ENCODE data around the gene AHCYL2.
A peak's percentile ranks its signal among the peaks of the same experiment; 100 is the strongest.
"Not testable (repeated sequence)": the region's sequence is repeated elsewhere in the genome, so short reads cannot be mapped to it uniquely, and the experiment has no call there.

The AHCYL2 gene

DNA sequence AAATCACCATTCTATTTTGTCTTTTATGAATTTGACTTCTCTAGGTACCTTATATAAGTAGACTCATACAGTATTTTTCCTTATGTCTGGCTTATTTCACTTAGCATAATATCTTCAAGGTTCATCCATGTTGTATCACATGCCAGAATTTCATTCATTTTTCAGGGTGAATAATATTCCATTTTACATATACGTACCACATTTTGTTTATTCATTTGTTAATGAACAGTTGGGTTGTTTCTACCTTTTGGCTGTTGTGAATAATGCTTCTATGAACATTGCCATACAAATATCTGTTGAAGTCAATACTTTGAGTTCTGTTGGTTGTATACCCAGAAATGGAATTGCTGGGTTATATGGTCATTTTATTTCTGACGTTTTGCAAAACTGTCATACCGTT, 20.7 kb downstream of the AHCYL2 start:
- DNase-seq = no peak

DNA sequence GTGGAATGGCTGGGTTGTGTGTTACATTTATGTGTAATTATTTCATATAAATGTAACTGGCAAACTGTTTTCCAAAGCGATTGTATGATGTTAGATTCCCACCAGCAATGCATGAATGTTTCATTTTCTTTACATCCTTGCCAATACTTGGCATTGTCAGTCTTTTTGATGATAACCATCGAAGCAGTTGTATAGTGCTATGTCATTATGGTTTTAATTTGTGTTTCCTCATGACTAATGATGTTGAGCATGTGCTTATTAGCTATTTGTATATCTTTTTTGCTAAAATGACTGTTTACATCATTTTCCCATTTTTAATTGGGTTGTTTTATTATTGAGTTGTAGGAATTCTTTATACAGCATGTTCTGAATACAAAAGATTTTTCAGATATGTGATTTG, 22.3 kb downstream of the AHCYL2 start:
- DNase-seq = no peak

DNA sequence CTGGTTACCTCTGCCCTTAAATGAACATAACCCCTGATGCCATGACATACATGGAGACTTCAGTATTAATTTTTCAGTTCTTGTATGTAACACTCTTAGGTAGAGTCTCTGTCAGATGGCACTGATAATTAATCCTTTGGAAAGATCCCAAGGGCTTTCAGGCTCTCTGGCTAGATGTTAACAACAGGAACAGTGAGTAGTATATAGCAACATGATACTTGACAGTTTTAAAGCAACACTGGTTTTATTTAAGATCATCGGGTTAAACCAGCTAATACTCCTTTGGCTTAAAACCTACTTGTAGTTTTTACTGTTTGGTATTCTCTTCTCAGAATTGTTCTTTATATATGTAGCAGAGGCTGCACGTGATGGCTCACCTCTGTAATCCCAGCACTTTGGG, 27.3 kb downstream of the AHCYL2 start:
- DNase-seq = no peak

DNA sequence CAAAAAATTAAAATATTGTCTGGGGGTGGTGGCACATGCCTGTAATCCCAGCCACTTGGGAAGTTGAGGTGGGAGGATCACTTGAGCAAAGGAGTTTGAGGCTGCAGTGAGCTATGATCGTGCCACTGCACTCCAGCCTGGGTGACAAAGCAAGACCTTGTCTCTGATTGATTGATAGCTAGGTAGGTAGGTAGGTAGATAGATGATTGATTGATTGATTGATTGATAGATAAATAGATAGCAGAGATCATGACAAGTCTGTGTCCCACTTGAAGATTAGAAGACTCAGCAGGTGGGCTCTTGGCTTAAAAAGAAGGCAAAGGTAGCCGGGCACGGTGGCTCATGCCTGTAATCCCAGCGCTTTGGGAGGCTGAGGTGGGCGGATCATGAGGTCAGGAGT, 27.8 kb downstream of the AHCYL2 start:
- not testable (repeated sequence) for DNase-seq

DNA sequence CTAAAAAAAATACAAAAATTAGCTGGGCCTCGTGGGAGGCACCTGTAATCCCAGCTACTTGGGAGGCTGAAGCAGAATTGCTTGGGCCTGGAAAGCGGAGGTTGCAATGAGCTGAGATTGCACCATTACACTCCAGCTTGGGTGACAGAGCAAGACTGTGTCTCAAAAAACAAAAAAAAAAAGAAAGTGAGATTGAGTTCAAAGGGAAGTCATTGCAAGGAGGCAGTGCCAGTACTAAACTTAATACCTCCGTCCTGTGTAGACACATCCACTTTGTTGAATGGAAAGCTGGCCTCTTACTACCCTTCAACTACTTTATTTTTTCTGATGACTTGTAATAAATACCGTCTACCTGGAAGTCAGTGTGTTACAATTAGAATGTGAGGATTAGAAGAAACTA, 31.0 kb downstream of the AHCYL2 start:
- no peak for DNase-seq

DNA sequence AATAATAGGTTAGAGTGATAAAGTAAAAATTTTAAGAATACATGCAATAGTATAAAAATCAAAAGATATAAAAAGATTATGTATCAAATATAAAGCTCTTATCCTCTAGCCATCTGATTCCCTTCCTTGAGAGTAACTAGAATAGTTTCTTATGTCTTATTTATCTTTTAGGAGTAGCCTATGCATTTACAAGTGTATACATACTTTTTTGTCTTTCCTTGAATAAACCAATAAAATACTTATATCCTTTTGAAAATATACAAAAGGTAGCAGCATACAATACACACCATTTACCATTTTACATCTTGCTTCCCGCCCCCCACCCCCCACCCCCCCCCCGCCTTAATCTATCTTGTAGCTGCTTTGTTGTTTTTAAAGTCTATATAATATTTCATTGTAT, 31.4 kb downstream of the AHCYL2 start:
- no peak for DNase-seq

DNA sequence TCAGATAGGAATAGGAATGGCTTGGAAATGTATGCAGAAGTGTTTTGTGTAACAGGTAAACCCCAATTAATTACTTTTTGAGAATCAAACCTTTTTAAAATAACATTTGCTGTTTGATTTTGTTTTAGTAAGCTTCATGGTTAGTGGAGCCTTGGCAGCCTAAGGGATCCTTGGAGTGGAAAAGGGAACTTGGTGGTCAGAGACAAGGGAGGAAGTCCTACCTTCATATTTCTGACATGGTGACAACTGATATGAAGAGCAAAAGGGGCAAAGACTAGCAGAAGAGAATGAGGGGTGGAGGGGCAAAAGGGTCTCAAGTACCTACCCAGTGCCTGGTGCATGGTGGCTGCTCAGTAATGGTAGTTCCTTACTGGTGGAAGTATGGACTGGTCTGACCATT, 32.3 kb downstream of the AHCYL2 start:
- no peak for DNase-seq

DNA sequence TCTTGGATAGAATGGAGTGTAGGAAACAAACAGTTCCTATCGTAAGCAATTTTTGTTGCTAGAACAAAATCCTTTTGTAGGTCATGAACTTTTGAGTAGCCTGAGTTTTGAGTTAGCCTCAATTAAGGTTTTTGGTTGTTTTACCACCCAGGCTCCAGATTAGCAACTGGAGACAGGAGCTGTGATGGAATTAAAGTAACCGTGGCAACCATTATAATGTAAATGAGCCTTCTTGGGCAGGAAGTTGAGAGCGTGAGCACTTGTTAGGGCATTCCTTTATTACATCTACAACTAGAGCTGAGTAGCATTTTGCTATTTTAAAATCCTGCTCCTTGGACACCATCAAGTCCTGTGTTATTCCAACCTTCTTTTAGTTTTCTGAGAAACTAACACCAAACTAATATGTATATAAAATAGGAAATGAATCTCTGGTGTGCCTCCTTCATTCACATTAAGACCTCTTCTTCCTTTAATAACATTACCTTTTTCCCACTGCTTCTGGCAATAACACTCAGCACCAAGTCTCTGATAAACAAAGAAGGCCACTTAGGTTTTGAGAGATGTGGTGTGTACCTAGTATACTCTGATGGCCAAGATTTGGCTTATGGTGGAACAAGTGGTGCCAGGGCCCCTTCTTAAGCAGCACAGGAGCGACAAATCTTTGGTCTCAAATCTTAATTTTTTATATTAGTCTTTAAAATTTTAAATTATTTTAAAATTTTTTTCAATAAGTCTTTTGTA, 34.0 kb downstream of the AHCYL2 start:
- no peak for DNase-seq

DNA sequence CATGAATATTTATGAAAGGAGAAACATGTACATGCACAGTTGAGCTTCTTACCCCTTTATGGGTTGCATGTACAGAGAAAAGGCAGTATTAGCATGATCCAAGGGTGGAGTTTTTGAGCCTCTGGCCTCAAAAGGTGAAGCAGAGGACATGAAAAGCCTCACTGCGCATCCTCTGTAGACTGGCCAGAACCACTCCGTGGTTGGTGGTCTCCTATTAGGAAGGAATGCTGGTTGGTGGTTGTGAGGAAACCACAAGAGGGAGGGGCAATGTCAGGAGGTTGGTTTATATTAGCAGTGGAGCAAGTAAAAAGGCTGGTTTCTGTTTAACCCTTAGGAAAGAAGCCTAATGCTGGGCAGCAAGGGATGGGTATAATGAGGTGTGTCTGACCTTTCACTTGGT, 37.5 kb downstream of the AHCYL2 start:
- no peak for DNase-seq

DNA sequence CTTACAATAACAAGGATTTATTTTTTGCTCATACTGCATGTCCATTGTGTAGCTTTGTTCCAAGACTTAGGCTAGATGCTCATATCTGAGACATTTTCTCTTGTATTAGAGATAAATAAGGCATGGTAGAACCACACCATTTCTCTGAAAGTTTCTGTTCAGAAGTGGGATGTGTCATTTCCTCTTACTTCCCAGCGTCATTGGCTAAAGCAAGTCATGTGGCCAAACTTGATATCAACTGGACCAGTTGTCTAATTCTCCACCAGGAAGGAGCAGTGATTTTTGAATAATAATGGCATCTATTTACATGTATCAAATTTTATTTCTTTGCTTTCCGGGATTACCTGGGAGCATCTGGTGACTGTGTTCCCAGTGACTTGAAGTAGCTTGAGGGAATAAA, 38.3 kb downstream of the AHCYL2 start:
- no peak for DNase-seq

DNA sequence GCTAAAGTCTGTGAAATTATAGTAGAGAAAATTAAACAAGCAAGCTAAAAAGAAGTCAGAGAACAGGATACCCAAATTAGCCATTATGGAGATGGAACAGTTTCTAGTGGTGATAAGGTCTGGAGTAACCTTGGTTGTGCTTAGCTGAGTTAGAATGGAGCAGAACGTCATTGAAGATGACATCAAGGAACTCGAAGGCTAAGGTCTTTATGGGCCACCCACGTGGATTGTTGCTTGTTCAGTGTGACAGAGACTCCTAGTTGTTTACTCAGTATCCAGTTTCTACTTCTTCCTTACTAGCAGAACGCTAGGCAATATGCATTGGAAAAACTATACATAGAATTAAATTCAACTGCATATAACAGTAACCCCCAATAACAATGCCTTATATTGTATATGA, 39.7 kb downstream of the AHCYL2 start:
- no peak for DNase-seq

DNA sequence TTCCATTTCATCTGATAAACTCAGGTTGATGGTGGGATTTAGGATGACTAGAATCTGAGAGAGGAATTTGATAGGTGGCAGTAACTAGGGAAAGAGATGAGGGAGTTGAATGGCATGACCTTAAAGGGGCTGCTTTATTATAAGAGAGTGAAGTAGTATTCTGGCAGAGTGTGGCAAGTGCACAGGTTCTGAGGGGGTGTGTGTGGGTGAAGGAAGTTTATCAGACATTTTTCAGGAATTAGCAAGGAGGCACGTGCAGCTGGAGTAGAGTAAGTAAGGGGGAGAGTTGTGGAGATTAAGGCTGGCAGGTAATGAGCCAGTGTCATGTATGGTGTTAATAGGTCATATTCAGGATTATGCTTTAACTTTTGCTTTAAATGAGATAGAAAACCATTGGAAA, 40.5 kb downstream of the AHCYL2 start:
- DNase-seq = no peak

DNA sequence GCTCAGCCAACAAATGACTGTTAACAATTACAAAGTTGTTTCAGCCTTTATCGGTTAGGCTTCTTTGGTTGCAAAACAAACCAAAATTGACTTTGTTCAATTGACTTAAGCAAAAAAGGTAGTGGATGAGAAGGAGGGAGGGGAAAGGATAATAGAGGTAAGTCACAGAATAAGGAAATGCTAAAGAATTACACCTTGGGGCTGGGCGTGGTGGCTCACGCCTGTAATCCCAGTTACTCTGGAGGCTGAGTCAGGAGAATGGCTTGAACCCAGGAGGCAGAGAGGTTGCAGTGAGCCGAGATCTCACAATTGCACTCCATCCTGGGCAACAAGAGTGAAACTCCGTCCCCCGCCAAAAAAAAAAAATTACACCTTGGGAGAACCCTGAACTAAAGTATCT, 41.4 kb downstream of the AHCYL2 start:
- no peak for DNase-seq

DNA sequence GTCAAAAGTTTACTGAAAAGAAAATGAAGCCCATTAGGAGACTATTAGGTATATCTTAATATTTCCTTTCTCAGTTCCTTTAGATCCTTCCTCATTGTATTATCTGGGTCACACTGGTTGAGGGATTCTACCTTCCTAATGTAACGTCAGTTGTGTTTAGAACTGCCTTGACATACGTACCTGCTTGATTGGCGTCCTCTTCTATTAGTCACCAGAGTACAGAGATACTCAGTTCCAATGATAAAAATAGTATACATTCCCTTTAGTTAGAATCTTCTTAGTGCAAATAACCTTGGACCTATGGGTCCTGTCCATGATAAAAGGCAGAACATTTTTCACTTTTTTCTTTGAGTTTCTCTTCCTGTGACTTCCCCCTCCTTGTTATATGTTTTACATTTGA, 45.2 kb downstream of the AHCYL2 start:
- DNase-seq = no peak

DNA sequence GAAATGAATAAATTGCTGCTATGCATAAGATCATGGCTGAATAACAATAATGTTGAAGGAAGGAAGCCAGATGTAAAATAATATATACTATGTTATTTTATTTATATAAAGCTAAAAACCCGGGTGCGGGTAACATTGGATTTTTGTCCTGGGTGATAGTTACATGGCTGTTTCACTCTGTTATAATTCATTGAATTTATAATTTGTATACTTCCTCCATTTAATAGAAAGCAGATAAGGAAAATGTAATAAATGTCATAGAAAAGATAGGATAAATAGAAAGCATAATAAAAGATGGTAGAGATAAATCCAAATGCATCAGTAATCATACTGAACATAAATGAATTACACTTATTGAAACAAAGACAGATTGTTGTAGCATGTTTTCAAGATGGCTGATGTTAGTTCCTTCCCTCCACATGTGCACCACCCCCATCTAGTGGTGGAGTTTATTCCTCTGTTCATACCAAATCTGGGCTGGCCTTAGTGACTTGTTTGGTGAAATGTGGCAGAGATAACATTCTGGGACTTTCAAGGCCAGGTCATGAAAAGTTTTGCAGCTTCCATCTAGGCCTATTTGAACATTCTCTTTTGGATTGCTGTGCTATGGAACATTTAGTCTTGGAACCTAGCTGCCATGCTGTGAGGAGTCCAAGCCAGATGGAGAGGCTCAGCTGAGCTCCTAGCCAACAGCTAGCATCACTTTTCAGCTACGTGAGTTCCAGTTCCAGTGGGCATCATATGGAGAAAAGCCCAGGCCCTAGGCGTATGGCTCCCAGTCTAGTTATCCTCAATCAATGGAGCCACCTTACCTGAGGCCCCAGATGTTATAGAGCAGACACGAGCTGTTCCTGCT, 46.9 kb downstream of the AHCYL2 start:
- DNase-seq = peak; percentile 13

DNA sequence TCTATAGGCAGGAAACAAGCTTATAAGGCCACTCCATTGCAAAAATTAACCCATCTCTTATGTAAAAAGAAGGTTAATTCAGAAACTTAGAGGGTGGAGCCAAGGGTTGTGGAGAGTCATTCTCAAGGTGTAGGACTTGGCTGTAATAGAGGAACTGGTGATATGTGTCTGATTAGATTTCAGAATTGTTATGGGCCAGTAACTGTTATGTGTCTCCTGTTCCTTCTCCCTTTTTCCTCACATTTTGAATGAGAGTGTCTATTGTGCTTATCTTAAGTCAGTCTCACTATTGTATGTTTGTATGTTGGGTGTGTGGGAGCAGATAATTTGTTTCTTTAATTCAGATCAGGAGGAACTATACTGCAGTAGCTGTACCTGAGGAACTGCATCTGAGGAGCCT, 49.1 kb downstream of the AHCYL2 start:
- no peak for DNase-seq

DNA sequence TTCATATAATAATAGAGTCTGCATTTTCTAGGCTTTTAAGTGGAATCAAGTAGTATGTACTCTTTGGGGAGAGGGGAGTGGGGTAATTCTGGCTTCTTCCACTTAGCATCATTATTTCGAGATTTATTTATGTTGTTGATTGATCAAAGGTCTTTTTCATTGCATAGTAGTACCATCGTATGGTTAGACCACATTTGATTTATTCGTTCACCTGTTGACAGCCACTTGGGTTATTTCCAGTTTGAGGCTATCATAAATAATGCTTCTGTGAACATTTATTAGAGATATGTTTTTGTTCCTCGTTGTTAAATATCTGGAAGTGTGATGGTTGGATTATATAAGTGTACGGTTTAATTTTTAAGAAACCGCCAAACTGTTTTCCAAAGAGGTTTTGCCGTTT, 52.8 kb downstream of the AHCYL2 start:
- no peak for DNase-seq

DNA sequence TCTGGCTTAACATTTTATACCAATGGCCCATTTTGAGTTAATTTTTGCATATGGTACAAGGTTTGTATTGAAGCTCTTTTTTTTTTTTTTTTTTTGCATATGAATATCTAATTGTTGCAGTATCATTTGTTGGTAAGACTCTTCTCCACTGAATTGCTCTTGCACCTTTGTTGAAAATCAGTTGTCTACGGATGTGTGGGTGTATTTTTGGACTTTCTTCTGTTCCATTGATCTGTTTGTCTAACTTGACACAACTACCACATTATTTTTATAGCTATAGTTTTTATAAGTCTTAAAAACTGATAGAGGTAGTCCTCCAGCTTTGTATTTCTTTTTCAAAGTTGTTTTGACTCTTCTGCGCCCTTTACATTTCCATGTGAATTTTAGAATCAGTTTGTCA, 53.9 kb downstream of the AHCYL2 start:
- DNase-seq = no peak

DNA sequence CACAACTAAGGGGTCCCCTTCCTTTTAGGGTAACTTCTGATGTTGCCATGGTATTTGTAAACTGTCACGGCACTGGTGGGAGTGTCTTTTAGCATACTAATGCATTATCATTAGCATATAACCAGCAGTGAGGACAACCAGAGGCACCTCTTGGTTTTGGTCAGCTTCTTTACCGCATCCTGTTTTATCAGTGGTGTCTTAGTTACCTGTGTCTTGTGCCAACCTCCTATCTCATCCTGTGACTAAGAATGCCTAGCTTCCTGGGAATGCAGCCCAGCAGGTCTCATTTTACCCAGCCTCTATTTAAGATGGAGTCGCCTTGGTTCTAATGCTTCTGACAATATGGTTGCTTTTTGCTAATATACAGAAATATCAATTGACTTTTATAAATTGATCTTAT, 54.9 kb downstream of the AHCYL2 start:
- no peak for DNase-seq

DNA sequence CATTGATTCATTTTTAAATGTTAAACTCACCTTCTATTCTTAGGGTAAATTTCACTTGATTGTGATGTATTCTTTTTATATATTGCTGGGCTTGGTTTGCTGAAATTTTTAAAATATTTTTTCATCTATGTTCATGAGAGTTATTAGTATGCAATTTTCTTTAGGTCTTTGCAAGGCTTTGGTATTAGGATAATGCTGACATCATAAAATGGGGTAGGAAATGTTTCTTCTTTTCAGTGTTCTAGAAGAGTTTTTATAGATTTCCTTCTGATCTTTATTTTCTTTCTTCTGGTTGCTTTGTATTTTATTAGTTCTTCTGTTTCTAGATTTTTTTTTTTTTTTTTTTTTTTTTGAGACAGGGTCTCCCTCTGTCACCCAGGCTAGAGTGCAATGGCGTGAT, 56.3 kb downstream of the AHCYL2 start:
- no peak for DNase-seq

DNA sequence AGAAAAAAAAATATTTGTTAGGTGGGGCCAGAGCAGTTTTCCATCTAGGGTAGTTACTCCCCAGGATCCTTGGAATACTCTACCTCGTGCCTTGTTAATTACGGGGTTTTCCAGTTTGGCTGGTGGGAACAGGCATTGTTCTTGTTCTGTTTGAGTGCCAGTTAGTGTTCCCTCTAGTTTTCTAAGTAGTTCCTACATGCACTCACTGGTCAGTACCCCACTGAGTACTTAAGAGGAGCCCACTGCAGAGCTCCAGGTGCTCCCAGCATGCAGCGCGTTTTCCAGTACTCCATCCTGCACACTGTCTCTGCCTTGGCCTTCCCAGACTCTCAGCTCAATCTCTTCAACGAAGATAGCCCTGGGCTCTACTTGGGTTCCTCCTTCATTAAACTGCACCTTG, 58.0 kb downstream of the AHCYL2 start:
- no peak for DNase-seq

DNA sequence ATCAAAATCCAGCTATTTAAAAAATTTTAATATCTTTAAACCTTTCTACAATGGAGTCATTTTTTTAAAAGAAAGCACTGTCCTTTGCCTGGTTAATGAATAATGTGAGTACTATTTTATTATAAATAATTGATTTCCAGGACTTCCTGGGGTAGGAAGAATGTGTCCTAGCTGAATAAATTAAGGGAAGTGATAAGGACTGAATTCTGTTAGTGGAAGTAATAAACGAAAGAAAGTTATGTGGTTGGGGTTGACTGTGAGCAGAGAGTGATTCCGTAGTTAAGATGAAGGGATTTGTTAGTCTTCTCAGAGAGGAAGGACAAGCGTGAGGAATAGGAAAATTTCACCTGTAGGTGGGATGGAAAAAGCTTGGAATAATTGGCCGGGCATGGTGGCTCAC, 59.1 kb downstream of the AHCYL2 start:
- no peak for DNase-seq

DNA sequence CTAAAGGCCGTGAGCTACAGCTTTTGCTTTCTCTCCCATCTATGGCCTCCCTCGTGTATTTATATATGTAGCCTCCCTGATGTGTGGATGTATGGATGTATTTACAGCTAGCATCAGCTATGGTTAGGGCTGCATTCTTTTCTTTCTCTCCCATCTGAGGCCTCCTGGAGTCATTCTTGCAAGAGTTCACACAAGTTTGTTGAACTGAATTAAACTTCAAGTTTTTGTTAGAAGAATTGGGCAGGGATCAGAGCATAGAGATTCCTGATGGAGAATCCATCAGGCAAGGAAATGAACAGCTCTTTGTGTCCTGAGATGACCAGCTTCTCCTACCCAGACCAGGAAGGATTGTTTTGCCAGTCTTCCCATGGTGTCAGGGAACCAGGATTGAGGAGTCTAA, 60.3 kb downstream of the AHCYL2 start:
- DNase-seq = no peak

DNA sequence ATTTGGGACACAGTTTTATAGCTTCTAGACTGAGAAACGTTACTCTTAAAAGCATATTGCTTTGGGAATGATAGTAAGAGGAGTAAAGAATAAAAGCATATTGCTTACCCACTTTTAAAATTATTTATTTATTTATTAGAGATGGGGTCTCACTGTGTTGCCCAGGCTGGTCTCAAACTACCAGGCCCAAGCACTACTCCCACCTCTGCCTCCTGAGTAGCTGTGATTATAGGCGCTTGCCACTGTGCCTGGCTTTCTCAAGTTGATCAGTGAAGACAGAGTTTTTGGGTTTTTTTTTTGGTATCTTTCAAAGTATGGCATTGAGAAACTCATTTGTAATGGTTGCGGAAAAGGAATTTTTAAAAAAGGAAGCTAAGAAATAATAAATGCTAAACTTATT, 68.0 kb downstream of the AHCYL2 start:
- no peak for DNase-seq

DNA sequence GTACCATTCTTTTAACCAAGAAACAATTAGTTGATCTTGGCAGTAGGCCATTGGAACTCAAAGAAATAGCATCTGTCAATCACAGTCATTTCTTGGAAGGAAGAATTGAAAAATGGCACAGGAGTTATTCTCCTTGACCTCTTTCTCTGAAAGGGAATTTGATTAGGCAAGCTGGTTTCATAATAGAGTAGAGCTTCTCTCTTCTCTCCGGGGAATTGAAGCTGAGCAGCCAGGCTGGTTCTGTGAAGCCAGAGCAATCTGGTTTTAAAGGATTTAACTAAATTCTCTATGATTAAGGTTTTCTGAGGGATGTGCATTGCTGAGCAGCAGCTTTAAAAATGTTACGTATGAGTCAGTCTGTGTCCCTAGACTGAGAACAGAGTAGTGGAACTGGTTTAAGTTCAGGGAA, 70.2 kb downstream of the AHCYL2 start:
- no peak for DNase-seq
